Measurements from ENCODE around the gene TUBA1B. TPM values are rescaled to one million over a fixed set of nuclear protein-coding genes. Genes with fewer than 3 reads are reported as not detected.

Gene TUBA1B
- total RNA-seq, 1 donor from 2014 or later = 939 TPM

GRCh38 chr12:49094975-49095365, 36.2 kb downstream of the TUBA1B start:
- H3K4me3 ChIP-seq (ENCODE audit: insufficient read depth, low read depth, low read length) = no peak overlapping the region
- no peak overlapping the region for H2AFZ ChIP-seq (ENCODE audit: low read depth, low read length)
- Mint-ChIP-seq H3K4me3 (ENCODE audit: unreplicated experiment) (no peak overlapping the region), H3K27ac (ENCODE audit: unreplicated experiment) (peak overlapping the region; percentile 68), H3K27me3 (ENCODE audit: low read depth, unreplicated experiment) (peaks cover 35% of the 10 kb centered on the region), H3K4me1 (ENCODE audit: low read depth, unreplicated experiment) (no peaks in the 10 kb centered on the region), H3K36me3 (ENCODE audit: low read depth, unreplicated experiment) (peaks cover 28% of the 10 kb centered on the region), H3K9me3 (ENCODE audit: unreplicated experiment) (no peaks in the 10 kb centered on the region)
- TF ChIP-seq CTCF (IDR thresholded peaks at IDR 0.05; ENCODE audit: insufficient read depth, low read depth, low read length) (no peak), EZH2 (IDR thresholded peaks at IDR 0.05; ENCODE audit: insufficient read depth, low read length) (no peak)
- H3K79me2 ChIP-seq (ENCODE audit: insufficient read depth, low read length) = no peaks in the 10 kb centered on the region
- FAIRE-seq = no peak
- H3K9me3 ChIP-seq (ENCODE audit: insufficient read depth, low read depth, low read length) = no peaks in the 10 kb centered on the region
- peaks cover 27% of the 10 kb centered on the region for H3K4me1 ChIP-seq (ENCODE audit: insufficient read depth, low read length)
- peak overlapping the region; percentile 62 for H3K4me2 ChIP-seq (ENCODE audit: low read length)
- H3K36me3 ChIP-seq (ENCODE audit: insufficient read depth, low read length) = peaks cover 17% of the 10 kb centered on the region
- H3K9ac ChIP-seq (ENCODE audit: low read length) = no peak overlapping the region
- peaks cover 38% of the 10 kb centered on the region for H4K20me1 ChIP-seq (ENCODE audit: insufficient read depth, low read length)
- H3K27ac ChIP-seq (ENCODE audit: low read depth, low read length) = no peak overlapping the region
- peaks cover 44% of the 10 kb centered on the region for H3K27me3 ChIP-seq (ENCODE audit: insufficient read depth, low read length)
- no peak for DNase-seq (ENCODE audit: low read depth)

- FAIRE-seq = no peak
Observed at GRCh38 chr12:49094160-49094974, 36.8 kb downstream of the TUBA1B start, which contains the start of gene DHH. Gene DHH, minus strand, starts transcription at chr12:49094801. Its CDS starts 289 bp downstream, at chr12:49094512.

More at GRCh38 chr12:49094160-49094974, 36.8 kb downstream of the TUBA1B start, which contains the start of gene DHH:
- H3K36me3 Mint-ChIP-seq (ENCODE audit: low read depth, unreplicated experiment) = peaks cover 28% of the 10 kb centered on the region
- Histone ChIP-seq H3K36me3 (ENCODE audit: insufficient read depth, low read length) (peaks cover 14% of the 10 kb centered on the region), H3K4me1 (ENCODE audit: insufficient read depth, low read length) (peaks cover 32% of the 10 kb centered on the region), H3K79me2 (ENCODE audit: insufficient read depth, low read length) (no peaks in the 10 kb centered on the region), H3K4me3 (ENCODE audit: insufficient read depth, low read depth, low read length) (peak within 1 kb of the TSS; percentile 19), H3K9ac (ENCODE audit: low read length) (no peak within 1 kb of the TSS), H3K27ac (ENCODE audit: low read depth, low read length) (no peak within 1 kb of the TSS), H3K27me3 (ENCODE audit: insufficient read depth, low read length) (peaks cover 50% of the 10 kb centered on the region), H3K9me3 (ENCODE audit: insufficient read depth, low read depth, low read length) (no peaks in the 10 kb centered on the region), H4K20me1 (ENCODE audit: insufficient read depth, low read length) (peaks cover 38% of the 10 kb centered on the region), H3K4me2 (ENCODE audit: low read length) (peak within 1 kb of the TSS; percentile 62), H2AFZ (ENCODE audit: low read depth, low read length) (no peak within 1 kb of the TSS)
- H3K27ac Mint-ChIP-seq (ENCODE audit: unreplicated experiment) = peak within 1 kb of the TSS; percentile 68
- DNase-seq (ENCODE audit: low read depth) = no peak
- H3K27me3 Mint-ChIP-seq (ENCODE audit: low read depth, unreplicated experiment) = peaks cover 35% of the 10 kb centered on the region
- H3K9me3 Mint-ChIP-seq (ENCODE audit: unreplicated experiment) = no peaks in the 10 kb centered on the region
- H3K4me3 Mint-ChIP-seq (ENCODE audit: unreplicated experiment) = peak within 1 kb of the TSS; percentile 40
- H3K4me1 Mint-ChIP-seq (ENCODE audit: low read depth, unreplicated experiment) = no peaks in the 10 kb centered on the region
- TF ChIP-seq CTCF (IDR thresholded peaks at IDR 0.05; ENCODE audit: insufficient read depth, low read depth, low read length) (no peak), EZH2 (IDR thresholded peaks at IDR 0.05; ENCODE audit: insufficient read depth, low read length) (peak; percentile 83)

All from astrocyte (in vitro differentiated cells and primary cell).